Neural crest cell (in vitro differentiated cells): ENCODE data around the gene ZNF277. TPM values are rescaled to one million over a fixed set of nuclear protein-coding genes. Genes with fewer than 3 reads are reported as not detected.
A peak's percentile ranks its signal among the peaks of the same experiment; 100 is the strongest.

ENCODE experiments used
- DNase-seq: peaks from one replicate; pipeline ENCODE4 v3.0.0; 2021; ENCODE audit warnings: low read depth, mixed read lengths, low spot score
- H3K27ac Mint-ChIP-seq: one replicate; pipeline ENCODE4 v1.8.0; 2021; ENCODE audit warnings: mild to moderate bottlenecking, mixed read lengths; ENCODE audit not compliant: unreplicated experiment
- H3K27me3 Mint-ChIP-seq: 2 replicates; pipeline ENCODE4 v1.8.0; 2021; ENCODE audit warnings: low read depth, mild to moderate bottlenecking, mixed read lengths
- H3K36me3 Mint-ChIP-seq: 2 replicates; pipeline ENCODE4 v1.8.0; 2021; ENCODE audit warnings: low read depth, mild to moderate bottlenecking, mixed read lengths
- H3K4me1 Mint-ChIP-seq: 2 replicates; pipeline ENCODE4 v1.8.0; 2021; ENCODE audit warnings: mixed read lengths
- H3K4me3 Mint-ChIP-seq: one replicate; pipeline ENCODE4 v1.8.0; 2021; ENCODE audit warnings: mild to moderate bottlenecking, mixed read lengths
- H3K9me3 Mint-ChIP-seq: 2 replicates; pipeline ENCODE4 v1.8.0; 2021; ENCODE audit warnings: mixed read lengths
- CTCF ChIP-seq: fragments of 200-600 bp; sonication (generic); conservative IDR thresholded peaks from 2 replicates; pipeline ENCODE4 v1.5.0; 2021; ENCODE audit warnings: antibody characterized with exemption, mild to moderate bottlenecking
- total RNA-seq: library from RNA; stranded (reverse); gene quantifications from 2 replicates; pipeline ENCODE4 v1.2.1, GENCODE V29; 2021

The ZNF277 gene
- total RNA-seq, 1 donor from 2014 or later: 20.2 TPM

GRCh38 chr7:112360681-112361080 is 154.2 kb downstream of the ZNF277 start:
- Mint-ChIP-seq H3K4me1 (peaks cover 10% of the 10 kb centered on the region), H3K27ac (no peak overlapping the region), H3K4me3 (no peak overlapping the region), H3K36me3 (no peaks in the 10 kb centered on the region), H3K27me3 (no peaks in the 10 kb centered on the region), H3K9me3 (peaks cover 8% of the 10 kb centered on the region)
- no peak for TF ChIP-seq CTCF
- no peak for DNase-seq

- no peak for DNase-seq
- peaks cover 8% of the 10 kb centered on the region for H3K9me3 Mint-ChIP-seq
- H3K27me3 Mint-ChIP-seq: no peaks in the 10 kb centered on the region
- peaks cover 10% of the 10 kb centered on the region for H3K4me1 Mint-ChIP-seq
- TF ChIP-seq CTCF: no peak
- H3K27ac Mint-ChIP-seq: no peak overlapping the region
- no peaks in the 10 kb centered on the region for H3K36me3 Mint-ChIP-seq
- no peak overlapping the region for H3K4me3 Mint-ChIP-seq
Measured at GRCh38 chr7:112361154-112361553, 154.7 kb downstream of the ZNF277 start.

GRCh38 chr7:112362053-112362650 is 155.7 kb downstream of the ZNF277 start:
- Mint-ChIP-seq H3K36me3 (no peaks in the 10 kb centered on the region), H3K9me3 (peaks cover 8% of the 10 kb centered on the region), H3K27me3 (no peaks in the 10 kb centered on the region), H3K4me1 (peaks cover 10% of the 10 kb centered on the region), H3K27ac (peak overlapping the region; percentile 43), H3K4me3 (no peak overlapping the region)
- TF ChIP-seq CTCF: no peak
- no peak for DNase-seq

GRCh38 chr7:112362731-112363131 is 156.2 kb downstream of the ZNF277 start:
- Mint-ChIP-seq H3K27ac (peak overlapping the region; percentile 67), H3K36me3 (no peaks in the 10 kb centered on the region), H3K27me3 (no peaks in the 10 kb centered on the region), H3K4me3 (no peak overlapping the region), H3K4me1 (peaks cover 10% of the 10 kb centered on the region), H3K9me3 (peaks cover 8% of the 10 kb centered on the region)
- TF ChIP-seq CTCF: no peak
- DNase-seq: no peak

GRCh38 chr7:112364388-112364787 is 157.9 kb downstream of the ZNF277 start:
- no peaks in the 10 kb centered on the region for H3K27me3 Mint-ChIP-seq
- no peak for DNase-seq
- H3K27ac Mint-ChIP-seq: no peak overlapping the region
- H3K4me1 Mint-ChIP-seq: peaks cover 10% of the 10 kb centered on the region
- H3K9me3 Mint-ChIP-seq: peaks cover 8% of the 10 kb centered on the region
- H3K36me3 Mint-ChIP-seq: no peaks in the 10 kb centered on the region
- no peak for TF ChIP-seq CTCF
- H3K4me3 Mint-ChIP-seq: no peak overlapping the region
